ENCODE measurements around the gene SEZ6L.
A peak's percentile ranks its signal among the peaks of the same experiment; 100 is the strongest.

Gene SEZ6L

GRCh38 chr22:26169315-26170111 lies at the start of gene SEZ6L:
TSS of gene SEZ6L (plus strand) at chr22:26169462. CDS start at chr22:26169670, 208 bp downstream.
- no peaks in the 10 kb centered on the region for H3K9me3 Mint-ChIP-seq
- no peak within 1 kb of the TSS for H3K27ac Mint-ChIP-seq
- H3K4me3 Mint-ChIP-seq = peak within 1 kb of the TSS; percentile 38
- peaks cover 6% of the 10 kb centered on the region for H3K4me1 Mint-ChIP-seq
- peaks cover 65% of the 10 kb centered on the region for H3K27me3 Mint-ChIP-seq
- no peaks in the 10 kb centered on the region for H3K36me3 Mint-ChIP-seq

GRCh38 chr22:26122920-26123468 lies 46.3 kb upstream of the SEZ6L start:
- Mint-ChIP-seq H3K27ac (no peak overlapping the region), H3K4me3 (no peak overlapping the region), H3K27me3 (peaks cover 4% of the 10 kb centered on the region), H3K4me1 (no peaks in the 10 kb centered on the region), H3K9me3 (peaks cover 6% of the 10 kb centered on the region), H3K36me3 (no peaks in the 10 kb centered on the region)

GRCh38 chr22:26124991-26125725 lies 44.1 kb upstream of the SEZ6L start:
- Mint-ChIP-seq H3K4me1 (no peaks in the 10 kb centered on the region), H3K27ac (no peak overlapping the region), H3K27me3 (peaks cover 4% of the 10 kb centered on the region), H3K9me3 (peaks cover 6% of the 10 kb centered on the region), H3K4me3 (no peak overlapping the region), H3K36me3 (no peaks in the 10 kb centered on the region)

GRCh38 chr22:26127126-26127525 lies 42.1 kb upstream of the SEZ6L start:
- Mint-ChIP-seq H3K36me3 (no peaks in the 10 kb centered on the region), H3K4me3 (no peak overlapping the region)

GRCh38 chr22:26127556-26127955 lies 41.7 kb upstream of the SEZ6L start:
- H3K4me1 Mint-ChIP-seq = no peaks in the 10 kb centered on the region
- H3K36me3 Mint-ChIP-seq = no peaks in the 10 kb centered on the region
- no peak overlapping the region for H3K4me3 Mint-ChIP-seq
- no peaks in the 10 kb centered on the region for H3K27me3 Mint-ChIP-seq
- peaks cover 6% of the 10 kb centered on the region for H3K9me3 Mint-ChIP-seq
- no peak overlapping the region for H3K27ac Mint-ChIP-seq

More at GRCh38 chr22:26127126-26127525, 42.1 kb upstream of the SEZ6L start:
- Mint-ChIP-seq H3K9me3 (peaks cover 6% of the 10 kb centered on the region), H3K27ac (no peak overlapping the region), H3K4me1 (no peaks in the 10 kb centered on the region), H3K27me3 (no peaks in the 10 kb centered on the region)

- Mint-ChIP-seq H3K36me3 (no peaks in the 10 kb centered on the region), H3K9me3 (no peaks in the 10 kb centered on the region), H3K4me3 (no peak overlapping the region), H3K27ac (no peak overlapping the region), H3K27me3 (no peaks in the 10 kb centered on the region), H3K4me1 (no peaks in the 10 kb centered on the region)
These were observed 37.6 kb upstream of the SEZ6L start for GRCh38 chr22:26131589-26132154.

GRCh38 chr22:26134654-26135330 lies 34.5 kb upstream of the SEZ6L start:
- no peaks in the 10 kb centered on the region for H3K4me1 Mint-ChIP-seq

GRCh38 chr22:26135806-26136205 lies 33.5 kb upstream of the SEZ6L start:
- H3K4me3 Mint-ChIP-seq = no peak overlapping the region
- H3K27ac Mint-ChIP-seq = no peak overlapping the region
- H3K27me3 Mint-ChIP-seq = peaks cover 10% of the 10 kb centered on the region
- H3K4me1 Mint-ChIP-seq = no peaks in the 10 kb centered on the region
- no peaks in the 10 kb centered on the region for H3K36me3 Mint-ChIP-seq
- H3K9me3 Mint-ChIP-seq = no peaks in the 10 kb centered on the region

More at GRCh38 chr22:26134654-26135330, 34.5 kb upstream of the SEZ6L start:
- peaks cover 5% of the 10 kb centered on the region for H3K27me3 Mint-ChIP-seq
- no peak overlapping the region for H3K27ac Mint-ChIP-seq
- H3K9me3 Mint-ChIP-seq = no peaks in the 10 kb centered on the region
- no peaks in the 10 kb centered on the region for H3K36me3 Mint-ChIP-seq
- H3K4me3 Mint-ChIP-seq = no peak overlapping the region

GRCh38 chr22:26139310-26139709 lies 30.0 kb upstream of the SEZ6L start:
- H3K4me3 Mint-ChIP-seq = no peak overlapping the region
- H3K36me3 Mint-ChIP-seq = no peaks in the 10 kb centered on the region
- no peak overlapping the region for H3K27ac Mint-ChIP-seq
- peaks cover 8% of the 10 kb centered on the region for H3K9me3 Mint-ChIP-seq
- H3K4me1 Mint-ChIP-seq = no peaks in the 10 kb centered on the region
- H3K27me3 Mint-ChIP-seq = peaks cover 14% of the 10 kb centered on the region

GRCh38 chr22:26141831-26142230 lies 27.4 kb upstream of the SEZ6L start:
- no peak overlapping the region for H3K4me3 Mint-ChIP-seq
- H3K27me3 Mint-ChIP-seq = peaks cover 18% of the 10 kb centered on the region
- H3K36me3 Mint-ChIP-seq = no peaks in the 10 kb centered on the region

GRCh38 chr22:26143806-26144325 lies 25.4 kb upstream of the SEZ6L start:
- peaks cover 8% of the 10 kb centered on the region for H3K9me3 Mint-ChIP-seq
- peaks cover 21% of the 10 kb centered on the region for H3K27me3 Mint-ChIP-seq
- H3K4me1 Mint-ChIP-seq = no peaks in the 10 kb centered on the region
- no peak overlapping the region for H3K27ac Mint-ChIP-seq
- H3K4me3 Mint-ChIP-seq = no peak overlapping the region
- H3K36me3 Mint-ChIP-seq = no peaks in the 10 kb centered on the region

More at GRCh38 chr22:26141831-26142230, 27.4 kb upstream of the SEZ6L start:
- H3K4me1 Mint-ChIP-seq = no peaks in the 10 kb centered on the region
- no peak overlapping the region for H3K27ac Mint-ChIP-seq
- H3K9me3 Mint-ChIP-seq = peaks cover 8% of the 10 kb centered on the region

GRCh38 chr22:26159886-26160285 lies 9.4 kb upstream of the SEZ6L start:
- Mint-ChIP-seq H3K27me3 (peaks cover 22% of the 10 kb centered on the region), H3K9me3 (no peaks in the 10 kb centered on the region), H3K4me1 (no peaks in the 10 kb centered on the region), H3K36me3 (no peaks in the 10 kb centered on the region), H3K27ac (no peak overlapping the region), H3K4me3 (no peak overlapping the region)

GRCh38 chr22:26161746-26162145 lies 7.5 kb upstream of the SEZ6L start:
- H3K27ac Mint-ChIP-seq = no peak overlapping the region
- H3K4me3 Mint-ChIP-seq = no peak overlapping the region
- H3K9me3 Mint-ChIP-seq = no peaks in the 10 kb centered on the region
- no peaks in the 10 kb centered on the region for H3K4me1 Mint-ChIP-seq
- peaks cover 32% of the 10 kb centered on the region for H3K27me3 Mint-ChIP-seq
- H3K36me3 Mint-ChIP-seq = no peaks in the 10 kb centered on the region

GRCh38 chr22:26162926-26163325 lies 6.3 kb upstream of the SEZ6L start:
- Mint-ChIP-seq H3K36me3 (no peaks in the 10 kb centered on the region), H3K4me3 (no peak overlapping the region)

GRCh38 chr22:26164174-26164573 lies 5.1 kb upstream of the SEZ6L start:
- peaks cover 6% of the 10 kb centered on the region for H3K4me1 Mint-ChIP-seq
- no peaks in the 10 kb centered on the region for H3K36me3 Mint-ChIP-seq
- H3K27me3 Mint-ChIP-seq = peaks cover 39% of the 10 kb centered on the region
- H3K9me3 Mint-ChIP-seq = no peaks in the 10 kb centered on the region
- no peak overlapping the region for H3K4me3 Mint-ChIP-seq
- no peak overlapping the region for H3K27ac Mint-ChIP-seq

More at GRCh38 chr22:26162926-26163325, 6.3 kb upstream of the SEZ6L start:
- Mint-ChIP-seq H3K4me1 (no peaks in the 10 kb centered on the region), H3K27me3 (peaks cover 33% of the 10 kb centered on the region), H3K9me3 (no peaks in the 10 kb centered on the region), H3K27ac (no peak overlapping the region)
